ENCODE data around the gene PHF23.

Gene PHF23

GRCh38 chr17:7219812-7220592 is 19.3 kb downstream of the PHF23 start, which contains the start of the genes ACADVL and DLG4:
Gene ACADVL (plus strand): TSS chr17:7219938. CDS start chr17:7219985, 47 bp downstream.
Gene DLG4 (minus strand): TSS chr17:7219836.
- no peak for DNase-seq

GRCh38 chr17:7219229-7219811 is 19.9 kb downstream of the PHF23 start:
- no peak for DNase-seq

GRCh38 chr17:7218758-7219157 is 20.5 kb downstream of the PHF23 start:
- no peak for DNase-seq

- DNase-seq, result no peak
These were observed 21.1 kb downstream of the PHF23 start for GRCh38 chr17:7218166-7218565.

GRCh38 chr17:7217113-7217987 is 21.9 kb downstream of the PHF23 start:
- DNase-seq, result no peak

GRCh38 chr17:7216242-7217112 is 22.8 kb downstream of the PHF23 start:
- DNase-seq, result no peak

GRCh38 chr17:7215652-7216180 is 23.5 kb downstream of the PHF23 start:
- no peak for DNase-seq

GRCh38 chr17:7215136-7215638 is 24.1 kb downstream of the PHF23 start:
- no peak for DNase-seq

GRCh38 chr17:7214300-7215135 is 24.7 kb downstream of the PHF23 start:
- peak; percentile 86 for DNase-seq

- peak; percentile 78 for DNase-seq
These were observed 25.4 kb downstream of the PHF23 start for GRCh38 chr17:7213895-7214299.

GRCh38 chr17:7211491-7212273 is 27.6 kb downstream of the PHF23 start:
- no peak for DNase-seq

GRCh38 chr17:7208754-7209460 is 30.4 kb downstream of the PHF23 start:
- DNase-seq, result no peak

GRCh38 chr17:7208027-7208571 is 31.2 kb downstream of the PHF23 start:
- no peak for DNase-seq

- DNase-seq, result no peak
These were observed 31.9 kb downstream of the PHF23 start for GRCh38 chr17:7207120-7208001.

- no peak for DNase-seq
These were observed 33.7 kb downstream of the PHF23 start for GRCh38 chr17:7205561-7205960.

- peak; percentile 88 for DNase-seq
These were observed 34.3 kb downstream of the PHF23 start for GRCh38 chr17:7204828-7205461.

- peak; percentile 84 for DNase-seq
These were observed 34.9 kb downstream of the PHF23 start for GRCh38 chr17:7204336-7204735.

GRCh38 chr17:7203391-7203790 is 35.9 kb downstream of the PHF23 start:
- no peak for DNase-seq

Measured in DMS 273 treated with DMSO at 0.1 percent for 48 hours (cell line).